CD4-positive, alpha-beta memory T cell (primary cell): ENCODE results near the gene STARD7. TPM values are rescaled to one million over a fixed set of nuclear protein-coding genes. Genes with fewer than 3 reads are reported as not detected.
"Not testable (repeated sequence)": the region's sequence is repeated elsewhere in the genome, so short reads cannot be mapped to it uniquely, and the experiment has no call there.

Source experiments
- CTCF ChIA-PET: fragments of 350-600 bp; sonication (Branson Sonifier 250); formaldehyde crosslinking; loops from one replicate; lab custom pipeline; 2021; ENCODE audit warnings: inconsistent platforms; ENCODE audit not compliant: partially characterized antibody; lab: Charles Lee
- POLR2A ChIA-PET: fragments of 350-600 bp; sonication (Branson Sonifier 250); formaldehyde crosslinking; loops from one replicate; lab custom pipeline; 2021; ENCODE audit not compliant: partially characterized antibody; lab: Charles Lee
- DNase-seq, 5 donors: peaks; one replicate each; pipeline versions ENCODE4 v3.0.0 to v3.0.0-alpha.2; 2020 to 2022; ENCODE audit warnings: mixed read lengths in 1 of 5
- H3K27ac ChIP-seq: one replicate; pipeline ENCODE4 v1.7.0; 2013; ENCODE audit warnings: low read depth, low read length
- H3K27me3 ChIP-seq: 2 replicates; pipeline ENCODE4 v1.7.0; 2013; ENCODE audit warnings: mild to moderate bottlenecking, low read length, moderate library complexity; ENCODE audit not compliant: insufficient read depth
- H3K36me3 ChIP-seq: 2 replicates; pipeline ENCODE4 v1.7.0; 2013; ENCODE audit warnings: mild to moderate bottlenecking, low read length, moderate library complexity; ENCODE audit not compliant: insufficient read depth
- H3K4me1 ChIP-seq: 2 replicates; pipeline ENCODE4 v1.7.0; 2013; ENCODE audit warnings: mild to moderate bottlenecking, low read length, moderate library complexity; ENCODE audit not compliant: insufficient read depth
- H3K4me3 ChIP-seq, 2 donors: one replicate each; pipeline ENCODE4 v1.7.0; 2013; ENCODE audit warnings: low read length in 2 of 2, mild to moderate bottlenecking in 1 of 2
- H3K9me3 ChIP-seq, 2 donors: one replicate each; pipeline ENCODE4 v1.7.0; 2013; ENCODE audit warnings: low read length in 2 of 2, control low read depth in 1 of 2; ENCODE audit not compliant: control insufficient read depth in 1 of 2
- H3K27ac Mint-ChIP-seq, 7 donors: one replicate each; pipeline ENCODE4 v1.8.0; 2020 to 2021; ENCODE audit warnings: mixed read lengths in 7 of 7, mild to moderate bottlenecking in 6 of 7, inconsistent platforms in 3 of 7, moderate library complexity in 3 of 7
- H3K27me3 Mint-ChIP-seq, 2 donors: one replicate each; pipeline ENCODE4 v1.8.0; 2020 to 2021; ENCODE audit warnings: mixed read lengths in 2 of 2
- H3K36me3 Mint-ChIP-seq, 2 donors: one replicate each; pipeline ENCODE4 v1.8.0; 2020 to 2021; ENCODE audit warnings: mixed read lengths in 2 of 2, inconsistent platforms in 1 of 2, mild to moderate bottlenecking in 1 of 2
- H3K4me1 Mint-ChIP-seq, 4 donors: one replicate each; pipeline ENCODE4 v1.8.0; 2020 to 2021; ENCODE audit warnings: mixed read lengths in 4 of 4, mild to moderate bottlenecking in 1 of 4
- H3K4me3 Mint-ChIP-seq, 8 donors: one replicate each; pipeline ENCODE4 v1.8.0; 2020 to 2021; ENCODE audit warnings: mixed read lengths in 8 of 8, mild to moderate bottlenecking in 7 of 8, moderate library complexity in 6 of 8, inconsistent platforms in 3 of 8
- H3K9me3 Mint-ChIP-seq, 8 donors: one replicate each; pipeline ENCODE4 v1.8.0; 2020 to 2021; ENCODE audit warnings: mixed read lengths in 8 of 8, mild to moderate bottlenecking in 5 of 8, inconsistent platforms in 3 of 8, moderate library complexity in 1 of 8
- intact Hi-C: fragments of 100-400 bp; cut with micrococcal nuclease; formaldehyde crosslinking; loops from one replicate; pipeline ENCODE4 v1.15.1; 2023
- polyA plus RNA-seq, 2 donors: library from polyadenylated mRNA; unstranded; fragments of 300-500 nt; fragmentation: Illumina TruSeq; gene quantifications; one replicate each; pipeline ENCODE4 v1.2.3, GENCODE V29; 2021
- total RNA-seq, 2 experiments: library from RNA; stranded (reverse); gene quantifications; one replicate each; pipeline ENCODE4 v1.2.3, GENCODE V29; 2021

STARD7 gene
- total and polyA plus RNA-seq, 4 experiments from 2014 or later = 84.9 to 196 (median 101) TPM

DNA sequence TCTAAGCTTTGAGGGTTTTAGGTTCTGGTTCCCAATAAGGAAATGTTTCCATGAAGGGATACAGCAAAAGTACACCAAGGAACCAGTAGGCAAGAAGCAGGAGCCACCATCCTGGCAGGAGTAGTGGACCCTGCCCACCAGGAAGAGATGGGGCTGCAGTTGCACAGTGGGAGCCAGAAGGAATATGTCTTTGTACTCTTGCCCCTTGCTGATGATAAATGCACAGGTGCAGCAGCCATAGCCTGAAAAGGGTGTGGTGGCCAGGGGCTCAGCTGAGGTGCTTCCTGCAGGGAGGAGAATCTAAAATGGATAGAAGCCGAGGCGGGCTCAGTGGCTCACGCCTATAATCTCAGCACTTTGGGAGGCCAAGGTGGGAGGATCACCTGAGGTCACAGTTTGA, 29.6 kb upstream of the STARD7 start:
- no peak overlapping the region for H3K4me3 Mint-ChIP-seq
- no peaks in the 10 kb centered on the region for H3K36me3 Mint-ChIP-seq
- Histone ChIP-seq H3K4me1 (peaks cover 25% of the 10 kb centered on the region), H3K4me3 (no peak overlapping the region), H3K27ac (no peak overlapping the region), H3K27me3 (no peaks in the 10 kb centered on the region), H3K9me3 (no peaks in the 10 kb centered on the region), H3K36me3 (no peaks in the 10 kb centered on the region)
- H3K4me1 Mint-ChIP-seq = peaks cover 20 to 39% (median 26%) of the 10 kb centered on the region in 4 donors
- H3K27ac Mint-ChIP-seq = peak overlapping the region in 2 of 7 donors; percentile 5 to 16
- ChIA-PET CTCF (interaction anchor here (2.2 kb wide), 1 partner anchor 64 kb away, joined by 8 read pairs; no protein-coding TSS in a partner anchor), POLR2A (interaction anchor here (4.6 kb wide), 1 partner anchor 30 kb away, joined by 37 read pairs; the partner anchor contains the start of gene STARD7)
- H3K9me3 Mint-ChIP-seq = no peaks in the 10 kb centered on the region
- no peaks in the 10 kb centered on the region for H3K27me3 Mint-ChIP-seq
- intact Hi-C loops = no loop called here
- no peak for DNase-seq

- H3K4me3 ChIP-seq = no peak overlapping the region
- H3K36me3 ChIP-seq = no peaks in the 10 kb centered on the region
- no peaks in the 10 kb centered on the region for H3K9me3 Mint-ChIP-seq
- H3K27me3 Mint-ChIP-seq = no peaks in the 10 kb centered on the region
- H3K4me1 ChIP-seq = peaks cover 12% of the 10 kb centered on the region
- DNase-seq = no peak
- no peak overlapping the region for H3K27ac ChIP-seq
- no peaks in the 10 kb centered on the region for H3K36me3 Mint-ChIP-seq
- CTCF ChIA-PET = interaction anchor here (1.5 to 2.2 kb wide), 2 partner anchors 24 to 63 kb away, joined by 3 to 8 read pairs; no protein-coding TSS in a partner anchor
- POLR2A ChIA-PET = interaction anchor here (1.0 kb wide), 1 partner anchor 621 kb away, joined by 3 read pairs; no protein-coding TSS in a partner anchor
- intact Hi-C loops = no loop called here
- peaks cover 10 to 28% (median 15%) of the 10 kb centered on the region in 4 donors for H3K4me1 Mint-ChIP-seq
- H3K27me3 ChIP-seq = no peaks in the 10 kb centered on the region
- no peaks in the 10 kb centered on the region for H3K9me3 ChIP-seq
- no peak overlapping the region for H3K4me3 Mint-ChIP-seq
- H3K27ac Mint-ChIP-seq = no peak overlapping the region
Observed at GRCh38 chr2:96236882-96237281, 28.3 kb upstream of the STARD7 start.

DNA sequence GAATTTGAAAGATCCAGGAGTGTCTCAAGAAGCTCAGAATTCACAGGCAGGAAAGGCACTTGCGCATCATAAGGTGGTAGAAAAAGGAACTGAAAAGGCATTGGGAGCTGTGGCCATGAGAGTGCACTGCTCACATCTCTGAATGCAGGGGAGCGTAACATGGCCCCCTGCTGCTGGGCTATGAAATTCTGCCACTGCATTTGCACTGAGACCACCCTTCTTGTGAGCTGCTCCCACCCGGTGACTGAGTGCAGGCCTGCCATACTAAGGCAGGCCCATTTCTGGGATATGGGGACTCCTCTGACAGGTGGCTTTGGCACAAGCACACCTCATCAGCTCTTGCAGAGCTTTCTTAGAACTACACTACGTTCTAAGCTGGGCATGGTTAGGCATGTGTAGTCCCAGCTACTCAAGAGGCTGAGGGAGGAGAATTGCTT, 25.3 kb upstream of the STARD7 start:
- Mint-ChIP-seq H3K9me3 (no peaks in the 10 kb centered on the region), H3K27me3 (no peaks in the 10 kb centered on the region), H3K4me1 (peaks cover 0 to 5% (median 0%) of the 10 kb centered on the region in 4 donors), H3K36me3 (peaks cover 0 to 3% of the 10 kb centered on the region in 2 donors), H3K4me3 (no peak overlapping the region), H3K27ac (no peak overlapping the region)
- intact Hi-C loops = no loop called here
- H3K36me3 ChIP-seq = no peaks in the 10 kb centered on the region
- ChIA-PET POLR2A (no interaction called here), CTCF (interaction anchor here (1.2 kb wide), 1 partner anchor 8 kb away, joined by 5 read pairs; no protein-coding TSS in a partner anchor)
- no peak overlapping the region for H3K27ac ChIP-seq
- H3K4me1 ChIP-seq = no peaks in the 10 kb centered on the region
- no peaks in the 10 kb centered on the region for H3K27me3 ChIP-seq
- no peaks in the 10 kb centered on the region for H3K9me3 ChIP-seq
- DNase-seq = no peak
- no peak overlapping the region for H3K4me3 ChIP-seq

GRCh38 chr2:96233436-96233835, 24.8 kb upstream of the STARD7 start:
- Mint-ChIP-seq H3K27ac (no peak overlapping the region), H3K9me3 (no peaks in the 10 kb centered on the region), H3K4me3 (no peak overlapping the region), H3K36me3 (peaks cover 0 to 3% of the 10 kb centered on the region in 2 donors), H3K27me3 (no peaks in the 10 kb centered on the region), H3K4me1 (peaks cover 0 to 5% (median 0%) of the 10 kb centered on the region in 4 donors)
- no peaks in the 10 kb centered on the region for H3K9me3 ChIP-seq
- intact Hi-C loops = no loop called here
- POLR2A ChIA-PET = interaction anchor here (0.7 kb wide), 1 partner anchor 198 kb away, joined by 4 read pairs; no protein-coding TSS in a partner anchor
- H3K36me3 ChIP-seq = no peaks in the 10 kb centered on the region
- H3K4me1 ChIP-seq = no peaks in the 10 kb centered on the region
- no peak overlapping the region for H3K27ac ChIP-seq
- CTCF ChIA-PET = interaction anchor here (0.7 to 1.2 kb wide), 2 partner anchors 8 to 275 kb away, joined by 3 to 5 read pairs; no protein-coding TSS in a partner anchor
- H3K27me3 ChIP-seq = no peaks in the 10 kb centered on the region
- no peak overlapping the region for H3K4me3 ChIP-seq
- no peak for DNase-seq

- peak overlapping the region in 1 of 7 donors; percentile 70 for H3K27ac Mint-ChIP-seq
- CTCF ChIA-PET = interaction anchor here (0.9 to 1.4 kb wide), 2 partner anchors 15 to 56 kb away, joined by 4 to 7 read pairs; no protein-coding TSS in a partner anchor
Observed at GRCh38 chr2:96231316-96231715, 22.7 kb upstream of the STARD7 start.

DNA sequence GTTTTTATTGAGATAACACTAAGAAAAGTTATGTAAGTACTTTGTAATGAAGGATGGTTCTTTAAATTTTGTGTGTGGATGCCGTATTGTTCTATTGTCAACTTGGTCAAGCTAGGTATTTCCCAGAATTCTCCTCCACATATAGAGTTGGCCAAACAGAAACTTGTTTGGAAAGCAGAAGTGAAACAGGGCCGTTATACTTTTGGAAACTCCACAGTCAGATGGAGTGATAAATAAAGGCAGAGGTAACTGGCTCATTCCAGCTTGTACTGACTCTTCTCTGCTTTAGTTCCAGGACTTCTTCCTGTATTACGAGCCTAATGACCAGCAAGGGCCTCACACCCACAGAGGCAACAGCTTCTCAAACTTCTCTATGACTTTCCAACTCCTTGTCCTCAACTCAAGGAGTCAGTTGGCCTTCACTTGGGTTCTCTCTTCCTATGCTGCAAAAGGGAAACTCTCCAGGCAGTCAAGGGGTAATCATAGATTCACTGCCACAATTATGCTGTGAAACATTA, 16.4 kb upstream of the STARD7 start:
- H3K27ac Mint-ChIP-seq = peak overlapping the region in 2 of 7 donors; percentile 10 to 66
- POLR2A ChIA-PET = no interaction called here
- H3K4me3 ChIP-seq = no peak overlapping the region
- H3K27me3 Mint-ChIP-seq = no peaks in the 10 kb centered on the region
- H3K4me3 Mint-ChIP-seq = no peak overlapping the region
- DNase-seq = no peak
- CTCF ChIA-PET = no interaction called here
- no peaks in the 10 kb centered on the region for H3K9me3 ChIP-seq
- peaks cover 0 to 4% (median 3%) of the 10 kb centered on the region in 4 donors for H3K4me1 Mint-ChIP-seq
- intact Hi-C loops = no loop called here
- H3K9me3 Mint-ChIP-seq = no peaks in the 10 kb centered on the region
- no peak overlapping the region for H3K27ac ChIP-seq
- H3K36me3 Mint-ChIP-seq = peaks cover 2 to 3% of the 10 kb centered on the region in 2 donors
- H3K4me1 ChIP-seq = no peaks in the 10 kb centered on the region
- H3K27me3 ChIP-seq = no peaks in the 10 kb centered on the region
- no peaks in the 10 kb centered on the region for H3K36me3 ChIP-seq

More at GRCh38 chr2:96231316-96231715, 22.7 kb upstream of the STARD7 start:
- intact Hi-C loops = no loop called here
- no peak overlapping the region for H3K4me3 Mint-ChIP-seq
- no peaks in the 10 kb centered on the region for H3K9me3 ChIP-seq
- DNase-seq = no peak
- POLR2A ChIA-PET = interaction anchor here (0.6 to 2.0 kb wide), 2 partner anchors 23 to 49 kb away, joined by 3 to 7 read pairs; partner anchors contain the start of gene STARD7
- no peaks in the 10 kb centered on the region for H3K27me3 ChIP-seq
- peaks cover 0 to 3% of the 10 kb centered on the region in 2 donors for H3K36me3 Mint-ChIP-seq
- no peaks in the 10 kb centered on the region for H3K4me1 Mint-ChIP-seq
- no peak overlapping the region for H3K27ac ChIP-seq
- H3K36me3 ChIP-seq = no peaks in the 10 kb centered on the region
- H3K27me3 Mint-ChIP-seq = no peaks in the 10 kb centered on the region
- no peaks in the 10 kb centered on the region for H3K9me3 Mint-ChIP-seq
- H3K4me1 ChIP-seq = no peaks in the 10 kb centered on the region
- H3K4me3 ChIP-seq = no peak overlapping the region

- H3K9me3 Mint-ChIP-seq, H3K4me3 ChIP-seq, DNase-seq, H3K9me3 ChIP-seq, H3K27ac Mint-ChIP-seq, H3K4me3 Mint-ChIP-seq, H3K36me3 ChIP-seq, H3K36me3 Mint-ChIP-seq, H3K4me1 ChIP-seq, H3K27me3 Mint-ChIP-seq, POLR2A ChIA-PET, intact Hi-C loops, H3K27ac ChIP-seq, H3K27me3 ChIP-seq, CTCF ChIA-PET, H3K4me1 Mint-ChIP-seq: not testable (repeated sequence)
Observed at GRCh38 chr2:96221106-96221505, 12.5 kb upstream of the STARD7 start.
